Endothelial cell of umbilical vein (primary cell): ENCODE measurements around the gene CCL16. TPM values are rescaled to one million over a fixed set of nuclear protein-coding genes. Genes with fewer than 3 reads are reported as not detected.

ENCODE experiments used
- BruUV-seq: library from RNA; stranded (reverse); fragments of 400-500 nt; replicated peaks from 2 replicates; lab custom pipeline; 2021; lab: Mats Ljungman, UMichigan
- CTCF ChIA-PET: fragments of 300-600, 350-600 bp; sonication (Branson Sonifier 250); formaldehyde crosslinking; loops from one replicate; lab custom pipeline; 2021; ENCODE audit warnings: antibody characterized with exemption, inconsistent platforms; lab: Charles Lee
- POLR2A ChIA-PET: fragments of 300-600, 350-600 bp; sonication (Branson Sonifier 250); formaldehyde crosslinking; loops from one replicate; lab custom pipeline; 2021; ENCODE audit warnings: antibody characterized with exemption, inconsistent platforms; lab: Charles Lee
- DNase-seq: peaks from one replicate; pipeline ENCODE4 v3.0.0-alpha.2; 2011; ENCODE audit warnings: low read depth, low spot score
- FAIRE-seq: peaks from 2 replicates; lab custom pipeline; 2011; peaks lifted over from hg19 to GRCh38; lab: Jason Lieb, UNC
- H2AFZ ChIP-seq: 2 replicates; pipeline ENCODE4 v1.6.0; 2012; ENCODE audit warnings: low read depth, low read length, control low read depth, inconsistent platforms
- H3K27ac ChIP-seq: 2 replicates; pipeline ENCODE4 v1.5.1; 2011; ENCODE audit warnings: low read depth, mild to moderate bottlenecking, control low read depth, low read length, moderate library complexity; ENCODE audit not compliant: insufficient read depth
- H3K27me3 ChIP-seq, 2 experiments: 2 replicates each; pipeline versions ENCODE4 v1.6.0 to v1.6.1; 2011; ENCODE audit warnings: low read length in 2 of 2, mixed read lengths in 1 of 2; ENCODE audit not compliant: control insufficient read depth in 2 of 2, insufficient read depth in 2 of 2
- H3K36me3 ChIP-seq, 2 experiments: 2 replicates in 1 of 2; 3 replicates in 1 of 2; pipeline ENCODE4 v1.5.1; 2011; ENCODE audit warnings: low read length in 2 of 2, mild to moderate bottlenecking in 1 of 2, moderate library complexity in 1 of 2; ENCODE audit not compliant: control insufficient read depth in 2 of 2, insufficient read depth in 2 of 2; ENCODE audit errors: extremely low read depth in 1 of 2
- H3K4me1 ChIP-seq: 3 replicates; pipeline ENCODE4 v1.5.1; 2011; ENCODE audit warnings: mild to moderate bottlenecking, low read length; ENCODE audit not compliant: control insufficient read depth, insufficient read depth; ENCODE audit errors: extremely low read depth
- H3K4me2 ChIP-seq: 2 replicates; pipeline ENCODE4 v1.6.1; 2011; ENCODE audit warnings: low read length, control low read depth, mixed read lengths; ENCODE audit not compliant: insufficient read depth
- H3K4me3 ChIP-seq, 3 experiments: fragments of 200-600 bp in 1 of 3; sonication (generic), shearing (Covaris generic) in 1 of 3; replicated peaks in 1 of 3; 2 replicates each; pipeline ENCODE4 v1.5.1; 2011 to 2016; ENCODE audit warnings: control low read depth in 3 of 3, low read length in 3 of 3, mild to moderate bottlenecking in 2 of 3, inconsistent platforms in 1 of 3, low read depth in 1 of 3, moderate library complexity in 1 of 3; ENCODE audit not compliant: insufficient read depth in 1 of 3
- H3K79me2 ChIP-seq: 2 replicates; pipeline ENCODE4 v1.6.0; 2012; ENCODE audit warnings: low read length, inconsistent platforms; ENCODE audit not compliant: control insufficient read depth, insufficient read depth
- H3K9ac ChIP-seq: replicated peaks from 2 replicates; pipeline ENCODE3; 2011; ENCODE audit warnings: low read length, control low read depth; ENCODE audit not compliant: insufficient read depth; ENCODE audit errors: extremely low read depth
- H3K9me1 ChIP-seq: replicated peaks from 3 replicates; pipeline ENCODE4 v1.6.0; 2011; ENCODE audit warnings: mild to moderate bottlenecking, low read length; ENCODE audit not compliant: control insufficient read depth, insufficient read depth; ENCODE audit errors: extremely low read depth
- H3K9me3 ChIP-seq: replicated peaks from 2 replicates; pipeline ENCODE4 v1.5.1; 2012; ENCODE audit warnings: low read length, inconsistent platforms; ENCODE audit not compliant: control insufficient read depth, insufficient read depth
- H4K20me1 ChIP-seq: replicated peaks from 2 replicates; pipeline ENCODE3; 2011; ENCODE audit warnings: mild to moderate bottlenecking, low read length; ENCODE audit not compliant: control insufficient read depth, insufficient read depth; ENCODE audit errors: extremely low read depth
- EZH2 ChIP-seq: IDR thresholded peaks from 2 replicates; pipeline ENCODE4 v1.6.1; 2012; ENCODE audit warnings: borderline replicate concordance, low read depth, mild to moderate bottlenecking, moderate library complexity, low read length, inconsistent platforms; ENCODE audit not compliant: severe bottlenecking
- FOS ChIP-seq: IDR thresholded peaks from 2 replicates; pipeline ENCODE4 v1.6.1; 2011; ENCODE audit warnings: mild to moderate bottlenecking, low read length, moderate library complexity, borderline replicate concordance; ENCODE audit not compliant: insufficient read depth
- GATA2 ChIP-seq: IDR thresholded peaks from 2 replicates; pipeline ENCODE4 v1.7.0; 2011; ENCODE audit warnings: low read depth, mild to moderate bottlenecking, moderate library complexity, mixed read lengths, low read length; ENCODE audit not compliant: insufficient read length, insufficient read depth
- JUN ChIP-seq: IDR thresholded peaks from 2 replicates; pipeline ENCODE4 v1.6.1; 2011; ENCODE audit warnings: borderline replicate concordance, low read depth; ENCODE audit not compliant: insufficient read length, insufficient read depth
- MYC ChIP-seq: IDR thresholded peaks from one replicate; pipeline ENCODE4 v1.6.1; 2011; ENCODE audit warnings: mild to moderate bottlenecking, low read depth, low read length
- POLR2A ChIP-seq: IDR thresholded peaks from 2 replicates; pipeline ENCODE4 v1.6.1; 2012; ENCODE audit warnings: low read depth, mild to moderate bottlenecking, control low read depth, low read length
- POLR2AphosphoS5 ChIP-seq: IDR thresholded peaks from 2 replicates; pipeline ENCODE4 v1.6.1; 2012; ENCODE audit warnings: low read depth, mild to moderate bottlenecking, control low read depth, low read length, moderate library complexity; ENCODE audit not compliant: insufficient read depth
- dilution Hi-C: fragments of 300-500 bp; cut with MboI; formaldehyde crosslinking; loops from one replicate; pipeline ENCODE4 v1.15.0; 2019; ENCODE audit warnings: low sequenced_read_pairs; ENCODE audit not compliant: extremely low pct_ligation_motif_present
- intact Hi-C: fragments of 100-400 bp; cut with micrococcal nuclease; formaldehyde crosslinking; loops from one replicate; pipeline ENCODE4 v1.10.0; 2022
- polyA plus RNA-seq, 4 experiments: library from polyadenylated mRNA; depleted of rRNA in 3 of 4; stranded (reverse) in 3 of 4; unstranded in 1 of 4; fragments of >200 nt; gene quantifications; 2 replicates each; pipeline versions ENCODE4 v1.2.1 to v1.2.3, GENCODE V29; 2011 to 2012; ENCODE audit warnings: missing spikeins in 1 of 4
- total RNA-seq: library from RNA; stranded (reverse); gene quantifications from 2 replicates; pipeline ENCODE4 v1.2.3, GENCODE V29; 2021
- TF ChIP-seq, protein P1 (sequence below), 2 donors: IDR thresholded peaks; 1 replicate in 1 of 2; 2 replicates in 1 of 2; pipeline ENCODE4 v1.5.1; 2011; ENCODE audit warnings: low read length in 2 of 2, mild to moderate bottlenecking in 2 of 2, moderate library complexity in 2 of 2, control low read depth in 1 of 2, inconsistent platforms in 1 of 2, low read depth in 1 of 2; ENCODE audit not compliant: insufficient read depth in 1 of 2; ENCODE audit errors: extremely low read depth in 1 of 2
- TF ChIP-seq, protein P2 (sequence below): IDR thresholded peaks from 2 replicates; pipeline ENCODE4 v1.6.1; 2011; ENCODE audit not compliant: insufficient read depth, insufficient read length

Gene CCL16
- total and polyA plus RNA-seq, 2 donors (not counting 3 experiments of a cell fraction or from before 2014, with no cell fraction given): 0.18 to 0.51 TPM

DNA sequence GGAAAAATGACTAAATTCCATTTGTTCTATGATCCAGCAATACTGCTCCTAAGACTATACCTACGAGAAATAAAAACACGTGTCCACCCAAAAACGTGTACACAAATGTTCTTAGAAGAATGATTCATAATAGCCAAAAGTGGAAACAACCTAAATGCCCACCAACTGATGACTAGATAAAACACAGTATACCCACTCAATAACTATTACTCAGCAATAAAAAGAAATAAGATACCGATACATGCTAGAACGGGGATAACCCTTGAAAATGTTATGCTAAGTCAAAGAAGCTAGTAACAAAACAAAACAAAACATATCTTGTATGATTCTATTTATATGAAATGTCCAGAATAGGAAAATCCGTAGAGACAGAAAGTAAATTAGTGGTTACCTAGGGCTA lies 17.6 kb downstream of the CCL16 start:
- DNase-seq (no peak), FAIRE-seq (no peak)
- no TSS peak for BruUV-seq
- CTCF ChIA-PET: interaction anchor here (0.7 to 1.5 kb wide), 4 partner anchors 9 to 109 kb away, joined by 3 to 5 read pairs (median 4); no protein-coding TSS in a partner anchor
- no peak overlapping the region for H2AFZ ChIP-seq
- no peaks in the 10 kb centered on the region for H3K9me1 ChIP-seq
- no peak overlapping the region for H3K27ac ChIP-seq
- intact Hi-C loops (no loop called here), dilution Hi-C loops (no loop called here)
- no peaks in the 10 kb centered on the region for H3K36me3 ChIP-seq
- peaks cover 1 to 14% of the 10 kb centered on the region in 2 experiments for H3K27me3 ChIP-seq
- no peak overlapping the region for H3K4me3 ChIP-seq
- TF ChIP-seq GATA2 (no peak), JUN (no peak), POLR2AphosphoS5 (no peak), MYC (no peak), EZH2 (no peak), FOS (no peak), POLR2A (no peak)
- TF ChIP-seq, protein P1, sequence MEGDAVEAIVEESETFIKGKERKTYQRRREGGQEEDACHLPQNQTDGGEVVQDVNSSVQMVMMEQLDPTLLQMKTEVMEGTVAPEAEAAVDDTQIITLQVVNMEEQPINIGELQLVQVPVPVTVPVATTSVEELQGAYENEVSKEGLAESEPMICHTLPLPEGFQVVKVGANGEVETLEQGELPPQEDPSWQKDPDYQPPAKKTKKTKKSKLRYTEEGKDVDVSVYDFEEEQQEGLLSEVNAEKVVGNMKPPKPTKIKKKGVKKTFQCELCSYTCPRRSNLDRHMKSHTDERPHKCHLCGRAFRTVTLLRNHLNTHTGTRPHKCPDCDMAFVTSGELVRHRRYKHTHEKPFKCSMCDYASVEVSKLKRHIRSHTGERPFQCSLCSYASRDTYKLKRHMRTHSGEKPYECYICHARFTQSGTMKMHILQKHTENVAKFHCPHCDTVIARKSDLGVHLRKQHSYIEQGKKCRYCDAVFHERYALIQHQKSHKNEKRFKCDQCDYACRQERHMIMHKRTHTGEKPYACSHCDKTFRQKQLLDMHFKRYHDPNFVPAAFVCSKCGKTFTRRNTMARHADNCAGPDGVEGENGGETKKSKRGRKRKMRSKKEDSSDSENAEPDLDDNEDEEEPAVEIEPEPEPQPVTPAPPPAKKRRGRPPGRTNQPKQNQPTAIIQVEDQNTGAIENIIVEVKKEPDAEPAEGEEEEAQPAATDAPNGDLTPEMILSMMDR (IDR thresholded peaks at IDR 0.05; ENCODE audit: extremely low read depth in 1 of 2, insufficient read depth in 1 of 2, low read depth in 1 of 2, low read length in 2 of 2): no peak
- TF ChIP-seq, protein P2, sequence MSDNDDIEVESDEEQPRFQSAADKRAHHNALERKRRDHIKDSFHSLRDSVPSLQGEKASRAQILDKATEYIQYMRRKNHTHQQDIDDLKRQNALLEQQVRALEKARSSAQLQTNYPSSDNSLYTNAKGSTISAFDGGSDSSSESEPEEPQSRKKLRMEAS: no peak
- H4K20me1 ChIP-seq: no peaks in the 10 kb centered on the region
- no peaks in the 10 kb centered on the region for H3K79me2 ChIP-seq
- H3K4me2 ChIP-seq: no peak overlapping the region
- no peaks in the 10 kb centered on the region for H3K9me3 ChIP-seq
- POLR2A ChIA-PET: no interaction called here
- no peak overlapping the region for H3K9ac ChIP-seq
- no peaks in the 10 kb centered on the region for H3K4me1 ChIP-seq
